Rectal smooth muscle tissue (tissue), 1 donor: ENCODE data around the gene SGMS1.
"Not testable (repeated sequence)": the region's sequence is repeated elsewhere in the genome, so short reads cannot be mapped to it uniquely, and the experiment has no call there.

Source experiments
- H3K27ac ChIP-seq: one replicate; pipeline ENCODE4 v1.7.0; 2013; ENCODE audit warnings: low read depth, low read length, inconsistent platforms
- H3K27me3 ChIP-seq: one replicate; pipeline ENCODE4 v1.7.0; 2013; ENCODE audit warnings: low read length; ENCODE audit not compliant: control insufficient read depth, insufficient read depth
- H3K36me3 ChIP-seq: one replicate; pipeline ENCODE4 v1.7.0; 2013; ENCODE audit warnings: low read length; ENCODE audit not compliant: control insufficient read depth, insufficient read depth
- H3K4me1 ChIP-seq: one replicate; pipeline ENCODE4 v1.7.0; 2013; ENCODE audit warnings: low read length; ENCODE audit not compliant: control insufficient read depth, insufficient read depth
- H3K4me3 ChIP-seq: one replicate; pipeline ENCODE4 v1.7.0; 2013; ENCODE audit warnings: low read length
- H3K9ac ChIP-seq: one replicate; pipeline ENCODE4 v1.7.0; 2013; ENCODE audit warnings: low read length

SGMS1 gene

DNA sequence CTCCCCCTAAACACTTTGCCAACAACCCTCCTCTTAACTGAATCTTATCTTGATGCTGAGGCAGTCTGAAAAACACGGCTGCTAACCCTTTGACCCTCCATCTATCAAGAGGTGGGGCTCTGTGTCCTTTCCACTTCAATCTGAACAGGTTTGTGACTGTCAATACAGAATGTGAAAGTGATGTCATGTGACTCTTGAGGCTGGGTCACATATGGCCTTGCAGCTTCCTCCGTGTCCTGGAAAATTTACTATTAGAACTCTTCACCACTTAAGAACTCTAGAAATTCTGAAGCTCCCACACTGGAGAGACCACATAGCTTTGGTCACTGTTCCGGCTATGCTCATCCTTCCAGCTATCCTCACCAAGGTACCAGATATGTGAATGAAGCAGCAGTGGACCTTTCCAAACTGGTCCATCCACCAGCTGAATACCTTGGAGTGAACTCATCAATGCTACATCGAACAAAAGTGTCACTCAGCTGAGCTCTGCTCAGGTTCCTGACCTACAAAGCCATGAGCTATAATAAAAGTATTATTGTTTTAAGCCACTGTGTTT, 341.7 kb downstream of the SGMS1 start:
- no peak overlapping the region for H3K27ac ChIP-seq
- no peaks in the 10 kb centered on the region for H3K27me3 ChIP-seq
- no peaks in the 10 kb centered on the region for H3K4me1 ChIP-seq
- no peak overlapping the region for H3K9ac ChIP-seq
- H3K4me3 ChIP-seq: no peak overlapping the region
- no peaks in the 10 kb centered on the region for H3K36me3 ChIP-seq

- Histone ChIP-seq H3K4me3 (no peak overlapping the region), H3K36me3 (no peaks in the 10 kb centered on the region)
Measured at GRCh38 chr10:50281210-50281966, 342.4 kb downstream of the SGMS1 start.

DNA sequence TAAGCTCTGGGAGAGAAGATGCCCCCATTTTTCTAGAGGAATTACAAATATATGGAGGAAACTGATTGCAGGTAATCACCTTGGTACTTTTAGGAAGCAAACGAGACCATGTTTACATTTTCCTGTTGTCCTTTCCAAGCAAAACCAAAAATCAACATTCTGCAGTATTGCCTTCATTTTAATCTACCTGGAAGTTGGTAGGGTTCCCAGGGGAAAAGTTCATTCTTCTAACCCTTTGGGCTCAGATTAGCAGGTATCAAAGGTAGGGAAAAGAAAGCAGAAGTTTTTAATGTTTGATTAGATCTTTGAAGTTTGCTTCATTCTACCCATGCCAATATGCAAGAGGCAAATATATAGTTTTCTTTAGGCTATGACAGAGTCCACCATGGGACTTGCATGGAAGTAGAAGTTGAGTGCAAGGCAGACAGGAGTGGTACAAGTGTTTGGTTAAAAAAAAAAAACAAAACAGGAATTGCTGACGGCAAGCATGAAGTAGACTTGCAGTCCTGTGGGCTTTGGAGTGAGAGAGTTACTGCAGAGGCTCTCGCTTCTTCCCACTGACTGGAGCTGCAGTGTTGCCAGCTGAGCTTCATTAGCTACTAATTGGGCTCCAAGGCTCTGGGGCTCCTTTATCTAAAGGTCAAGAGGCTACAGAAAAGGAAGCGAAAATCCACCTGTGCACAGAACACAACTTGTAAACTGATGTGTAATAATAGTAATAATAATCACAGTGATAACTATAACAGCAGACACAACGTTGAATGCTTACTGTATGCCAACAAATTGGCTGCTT, 343.5 kb downstream of the SGMS1 start:
- H3K4me3 ChIP-seq: no peak overlapping the region

More at GRCh38 chr10:50281210-50281966, 342.4 kb downstream of the SGMS1 start:
- Histone ChIP-seq H3K4me1 (no peaks in the 10 kb centered on the region), H3K27ac (no peak overlapping the region), H3K27me3 (no peaks in the 10 kb centered on the region), H3K9ac (no peak overlapping the region)

DNA sequence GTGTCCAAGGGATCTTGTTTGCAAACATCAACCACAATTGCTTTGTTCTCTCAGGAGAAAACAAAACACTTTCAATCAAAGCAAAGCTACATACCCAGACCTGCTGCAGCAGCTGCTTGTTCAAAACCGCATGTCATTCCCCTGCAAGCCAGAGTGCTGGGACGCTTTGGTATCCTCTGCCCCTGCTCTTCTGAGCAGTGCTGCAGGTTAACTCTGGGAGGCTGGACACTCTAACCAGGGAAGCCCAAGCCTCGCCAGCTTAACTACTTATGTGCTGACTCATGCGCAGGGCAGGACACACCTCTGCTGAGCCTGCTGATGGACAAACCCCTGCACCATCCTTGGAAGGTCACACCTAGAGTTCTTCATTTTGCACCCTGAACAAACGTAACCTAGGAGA, 344.3 kb downstream of the SGMS1 start:
- Histone ChIP-seq H3K27me3 (no peaks in the 10 kb centered on the region), H3K4me1 (no peaks in the 10 kb centered on the region), H3K9ac (no peak overlapping the region), H3K36me3 (no peaks in the 10 kb centered on the region), H3K4me3 (no peak overlapping the region), H3K27ac (no peak overlapping the region)

More for the DNA sequence above, 343.5 kb downstream of the SGMS1 start:
- H3K9ac ChIP-seq: no peak overlapping the region
- no peaks in the 10 kb centered on the region for H3K36me3 ChIP-seq
- H3K27ac ChIP-seq: no peak overlapping the region
- no peaks in the 10 kb centered on the region for H3K4me1 ChIP-seq
- H3K27me3 ChIP-seq: no peaks in the 10 kb centered on the region

- no peak overlapping the region for H3K9ac ChIP-seq
- H3K4me1 ChIP-seq: no peaks in the 10 kb centered on the region
- H3K27me3 ChIP-seq: no peaks in the 10 kb centered on the region
- no peak overlapping the region for H3K27ac ChIP-seq
- no peak overlapping the region for H3K4me3 ChIP-seq
- H3K36me3 ChIP-seq: no peaks in the 10 kb centered on the region
Measured at GRCh38 chr10:50275650-50276235, 348.0 kb downstream of the SGMS1 start.

DNA sequence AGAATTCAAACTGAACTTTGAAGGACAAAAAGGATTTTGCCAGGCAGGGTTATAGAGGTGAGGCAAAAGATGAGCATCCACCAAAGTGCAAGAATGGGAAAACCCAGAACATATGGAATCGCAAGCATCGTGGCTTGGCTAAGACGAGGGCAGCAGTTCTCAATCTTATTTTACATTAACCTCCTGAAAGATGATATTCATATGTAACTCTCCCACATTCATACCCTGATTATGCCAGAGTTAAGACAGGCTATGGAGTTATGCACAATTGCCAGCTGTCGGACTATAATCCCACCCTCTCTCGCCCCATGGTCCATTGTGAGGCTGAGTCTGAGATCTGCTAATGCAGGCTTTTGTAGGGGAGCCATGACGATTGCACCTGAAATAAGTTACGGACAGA, 351.2 kb downstream of the SGMS1 start:
- H3K27me3 ChIP-seq: no peaks in the 10 kb centered on the region
- no peak overlapping the region for H3K27ac ChIP-seq
- no peaks in the 10 kb centered on the region for H3K4me1 ChIP-seq
- H3K4me3 ChIP-seq: no peak overlapping the region
- H3K9ac ChIP-seq: no peak overlapping the region
- H3K36me3 ChIP-seq: no peaks in the 10 kb centered on the region

DNA sequence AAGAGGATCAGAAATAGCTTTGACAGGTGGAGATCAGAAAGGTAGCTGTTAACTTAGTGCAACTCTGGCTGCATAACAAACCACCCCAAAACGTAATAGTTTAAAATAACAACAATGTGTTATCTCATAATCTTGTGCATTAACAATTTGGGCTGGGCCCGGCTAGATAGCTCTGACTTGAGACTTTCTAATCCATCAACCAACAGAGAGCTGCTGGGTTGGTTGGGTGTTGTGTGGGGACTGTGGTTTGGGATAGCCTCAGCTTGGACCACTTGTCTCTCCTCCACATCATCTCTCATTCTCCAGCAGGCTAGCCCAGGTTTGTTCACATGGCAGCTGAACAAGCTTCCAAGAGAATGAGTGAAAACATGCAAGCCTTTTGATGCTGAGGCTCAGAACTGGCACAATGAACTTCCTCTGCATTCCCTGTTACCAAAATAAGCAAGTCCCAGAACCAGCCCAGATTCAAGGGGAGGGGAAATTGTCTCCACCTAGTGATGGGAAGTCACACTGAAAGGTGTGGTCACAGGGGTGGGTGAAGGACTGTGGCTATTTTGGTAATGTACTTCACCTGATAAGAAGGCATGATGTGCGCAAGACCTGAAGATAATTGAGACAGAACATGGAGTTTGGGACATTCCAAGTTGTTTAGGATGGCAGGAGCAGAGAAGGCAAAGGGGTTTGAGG, 352.0 kb downstream of the SGMS1 start:
- Histone ChIP-seq H3K4me1 (no peaks in the 10 kb centered on the region), H3K27me3 (no peaks in the 10 kb centered on the region), H3K4me3 (no peak overlapping the region), H3K36me3 (no peaks in the 10 kb centered on the region), H3K9ac (no peak overlapping the region), H3K27ac (no peak overlapping the region)

DNA sequence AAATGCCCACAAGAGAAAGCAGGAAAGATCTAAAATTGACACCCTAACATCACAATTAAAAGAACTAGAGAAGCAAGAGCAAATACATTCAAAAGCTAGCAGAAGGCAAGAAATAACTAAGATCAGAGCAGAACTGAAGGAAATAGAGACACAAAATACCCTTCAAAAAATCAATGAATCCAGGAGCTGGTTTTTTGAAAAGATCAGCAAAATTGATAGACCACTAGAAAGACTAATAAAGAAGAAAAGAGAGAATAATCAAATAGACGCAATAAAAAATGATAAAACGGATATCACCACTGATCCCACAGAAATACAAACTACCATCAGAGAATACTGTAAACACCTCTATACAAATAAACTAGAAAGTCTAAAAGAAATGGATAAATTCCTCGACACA, 355.9 kb downstream of the SGMS1 start:
- H3K4me1 ChIP-seq, H3K27ac ChIP-seq: not testable (repeated sequence)

DNA sequence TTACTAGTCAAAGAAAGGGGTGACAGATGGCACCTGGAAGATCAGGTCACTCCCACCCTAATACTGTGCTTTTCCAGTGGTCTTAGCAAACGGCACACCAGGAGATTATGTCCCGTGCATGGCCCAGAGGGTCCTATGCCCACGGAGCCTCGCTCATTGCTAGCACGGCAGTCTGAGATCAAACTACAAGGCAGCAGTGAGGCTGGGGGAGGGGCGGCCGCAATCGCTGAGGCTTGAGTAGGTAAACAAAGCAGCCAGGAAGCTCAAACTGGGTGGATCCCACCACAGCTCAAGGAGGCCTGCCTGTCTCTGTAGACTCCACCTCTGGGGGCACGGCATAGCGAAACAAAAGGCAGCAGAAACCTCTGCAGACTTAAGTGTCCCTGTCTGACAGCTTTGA, 361.1 kb downstream of the SGMS1 start:
- not testable (repeated sequence) for H3K4me1 ChIP-seq, H3K9ac ChIP-seq, H3K27ac ChIP-seq, H3K36me3 ChIP-seq, H3K27me3 ChIP-seq, H3K4me3 ChIP-seq

More for the DNA sequence above, 355.9 kb downstream of the SGMS1 start:
- H3K27me3 ChIP-seq, H3K36me3 ChIP-seq, H3K4me3 ChIP-seq, H3K9ac ChIP-seq: not testable (repeated sequence)

GRCh38 chr10:50260791-50261281, 362.9 kb downstream of the SGMS1 start:
- no peak overlapping the region for H3K27ac ChIP-seq
- H3K36me3 ChIP-seq: no peaks in the 10 kb centered on the region
- no peaks in the 10 kb centered on the region for H3K27me3 ChIP-seq
- no peak overlapping the region for H3K4me3 ChIP-seq
- H3K4me1 ChIP-seq: no peaks in the 10 kb centered on the region
- H3K9ac ChIP-seq: no peak overlapping the region
